Activated T-helper 2 cell treated with anti-CD3 and anti-CD28 coated beads, Interferon-gamma antibody, Interleukin-2, Interleukin-4, amounts not matched to agents 10 μg/mL and 5 μg/mL and 100 μg/mL, durations not matched to agents 14 hours and 24 hours and 36 hours (primary cell): ENCODE measurements around the gene RNASEH2B. TPM values are rescaled to one million over a fixed set of nuclear protein-coding genes. Genes with fewer than 3 reads are reported as not detected.
A peak's percentile ranks its signal among the peaks of the same experiment; 100 is the strongest.

Source experiments
- DNase-seq: peaks from one replicate; pipeline ENCODE4 v3.0.0; 2021; ENCODE audit warnings: low spot score
- H3K27ac Mint-ChIP-seq: one replicate; pipeline ENCODE4 v1.8.0; 2021; ENCODE audit warnings: mixed read lengths
- H3K27me3 Mint-ChIP-seq: one replicate; pipeline ENCODE4 v1.8.0; 2021; ENCODE audit warnings: low read depth, mixed read lengths
- H3K36me3 Mint-ChIP-seq: one replicate; pipeline ENCODE4 v1.8.0; 2021; ENCODE audit warnings: low read depth, mixed read lengths
- H3K4me1 Mint-ChIP-seq: one replicate; pipeline ENCODE4 v1.8.0; 2021; ENCODE audit warnings: low read depth, mixed read lengths
- H3K4me3 Mint-ChIP-seq: one replicate; pipeline ENCODE4 v1.8.0; 2021; ENCODE audit warnings: low read depth, mild to moderate bottlenecking, moderate library complexity, mixed read lengths
- H3K9me3 Mint-ChIP-seq: one replicate; pipeline ENCODE4 v1.8.0; 2021; ENCODE audit warnings: mixed read lengths
- intact Hi-C: fragments of 100-400 bp; cut with micrococcal nuclease; formaldehyde crosslinking; loops from one replicate; pipeline ENCODE4 v1.15.1; 2023
- total RNA-seq: library from RNA; stranded (reverse); gene quantifications from 2 replicates; pipeline ENCODE4 v1.2.3, GENCODE V29; 2022

Gene RNASEH2B
- total RNA-seq = 68.9 and 71.7 TPM in 2 replicates

GRCh38 chr13:50909605-50910484, at the start of gene RNASEH2B:
TSS of gene RNASEH2B (plus strand) at chr13:50909791. CDS start at chr13:50910077, 286 bp downstream.
- peak within 1 kb of the TSS; percentile 93 for H3K4me3 Mint-ChIP-seq

GRCh38 chr13:50864492-50864891, 45.1 kb upstream of the RNASEH2B start:
- intact Hi-C loops = no loop called here
- H3K4me1 Mint-ChIP-seq = no peaks in the 10 kb centered on the region
- peaks cover 47% of the 10 kb centered on the region for H3K27me3 Mint-ChIP-seq
- H3K27ac Mint-ChIP-seq = no peak overlapping the region
- DNase-seq = no peak
- H3K36me3 Mint-ChIP-seq = peaks cover 5% of the 10 kb centered on the region
- no peak overlapping the region for H3K4me3 Mint-ChIP-seq
- H3K9me3 Mint-ChIP-seq = peaks cover 12% of the 10 kb centered on the region

More at GRCh38 chr13:50909605-50910484, at the start of gene RNASEH2B:
- peaks cover 11% of the 10 kb centered on the region for H3K36me3 Mint-ChIP-seq
- no peaks in the 10 kb centered on the region for H3K27me3 Mint-ChIP-seq
- no peaks in the 10 kb centered on the region for H3K9me3 Mint-ChIP-seq
- intact Hi-C loops = loop anchor here (2.0 to 10.0 kb wide), 8 partner anchors 195 to 1115 kb away; partner anchors contain the start of genes KPNA3 and SPRYD7
- H3K27ac Mint-ChIP-seq = peak within 1 kb of the TSS; percentile 97
- H3K4me1 Mint-ChIP-seq = peaks cover 42% of the 10 kb centered on the region
- peak; percentile 74 for DNase-seq

- no peaks in the 10 kb centered on the region for H3K36me3 Mint-ChIP-seq
- intact Hi-C loops = no loop called here
- no peaks in the 10 kb centered on the region for H3K9me3 Mint-ChIP-seq
- peaks cover 48% of the 10 kb centered on the region for H3K27me3 Mint-ChIP-seq
- no peak overlapping the region for H3K27ac Mint-ChIP-seq
- H3K4me3 Mint-ChIP-seq = no peak overlapping the region
- DNase-seq = no peak
- H3K4me1 Mint-ChIP-seq = no peaks in the 10 kb centered on the region
Measured at GRCh38 chr13:50866817-50867636, 42.6 kb upstream of the RNASEH2B start.

- Mint-ChIP-seq H3K9me3 (no peaks in the 10 kb centered on the region), H3K27me3 (peaks cover 48% of the 10 kb centered on the region), H3K4me3 (no peak overlapping the region)
Measured at GRCh38 chr13:50867637-50867945, 42.0 kb upstream of the RNASEH2B start.

GRCh38 chr13:50871405-50871804, 38.2 kb upstream of the RNASEH2B start:
- H3K4me3 Mint-ChIP-seq = no peak overlapping the region

More at GRCh38 chr13:50867637-50867945, 42.0 kb upstream of the RNASEH2B start:
- intact Hi-C loops = no loop called here
- no peak for DNase-seq
- H3K27ac Mint-ChIP-seq = no peak overlapping the region
- no peaks in the 10 kb centered on the region for H3K36me3 Mint-ChIP-seq
- H3K4me1 Mint-ChIP-seq = no peaks in the 10 kb centered on the region

GRCh38 chr13:50873467-50873866, 36.1 kb upstream of the RNASEH2B start:
- no peak for DNase-seq
- intact Hi-C loops = no loop called here
- Mint-ChIP-seq H3K4me1 (peaks cover 3% of the 10 kb centered on the region), H3K27ac (no peak overlapping the region), H3K9me3 (no peaks in the 10 kb centered on the region), H3K27me3 (peaks cover 24% of the 10 kb centered on the region), H3K36me3 (no peaks in the 10 kb centered on the region), H3K4me3 (no peak overlapping the region)

More at GRCh38 chr13:50871405-50871804, 38.2 kb upstream of the RNASEH2B start:
- no peaks in the 10 kb centered on the region for H3K9me3 Mint-ChIP-seq
- H3K36me3 Mint-ChIP-seq = no peaks in the 10 kb centered on the region
- H3K27ac Mint-ChIP-seq = no peak overlapping the region
- no peak for DNase-seq
- intact Hi-C loops = no loop called here
- H3K4me1 Mint-ChIP-seq = peaks cover 3% of the 10 kb centered on the region
- H3K27me3 Mint-ChIP-seq = peaks cover 43% of the 10 kb centered on the region

GRCh38 chr13:50873991-50874390, 35.6 kb upstream of the RNASEH2B start:
- intact Hi-C loops = no loop called here

GRCh38 chr13:50882816-50883435, 26.7 kb upstream of the RNASEH2B start:
- DNase-seq = no peak
- Mint-ChIP-seq H3K4me3 (no peak overlapping the region), H3K27me3 (peaks cover 9% of the 10 kb centered on the region), H3K4me1 (peaks cover 5% of the 10 kb centered on the region), H3K36me3 (peaks cover 6% of the 10 kb centered on the region), H3K27ac (no peak overlapping the region), H3K9me3 (peaks cover 9% of the 10 kb centered on the region)
- intact Hi-C loops = no loop called here

More at GRCh38 chr13:50873991-50874390, 35.6 kb upstream of the RNASEH2B start:
- H3K27me3 Mint-ChIP-seq = peaks cover 19% of the 10 kb centered on the region
- DNase-seq = no peak
- no peak overlapping the region for H3K27ac Mint-ChIP-seq
- no peak overlapping the region for H3K4me3 Mint-ChIP-seq
- no peaks in the 10 kb centered on the region for H3K36me3 Mint-ChIP-seq
- H3K4me1 Mint-ChIP-seq = peaks cover 5% of the 10 kb centered on the region
- no peaks in the 10 kb centered on the region for H3K9me3 Mint-ChIP-seq

GRCh38 chr13:50883728-50884127, 25.9 kb upstream of the RNASEH2B start:
- Mint-ChIP-seq H3K36me3 (peaks cover 6% of the 10 kb centered on the region), H3K27me3 (peaks cover 11% of the 10 kb centered on the region)
- intact Hi-C loops = no loop called here

GRCh38 chr13:50884265-50884664, 25.3 kb upstream of the RNASEH2B start:
- H3K4me3 Mint-ChIP-seq = no peak overlapping the region
- H3K27me3 Mint-ChIP-seq = peaks cover 11% of the 10 kb centered on the region
- no peak for DNase-seq
- H3K36me3 Mint-ChIP-seq = peaks cover 6% of the 10 kb centered on the region
- H3K4me1 Mint-ChIP-seq = peaks cover 6% of the 10 kb centered on the region
- H3K27ac Mint-ChIP-seq = no peak overlapping the region
- peaks cover 16% of the 10 kb centered on the region for H3K9me3 Mint-ChIP-seq
- intact Hi-C loops = no loop called here

More at GRCh38 chr13:50883728-50884127, 25.9 kb upstream of the RNASEH2B start:
- H3K27ac Mint-ChIP-seq = no peak overlapping the region
- H3K4me1 Mint-ChIP-seq = peaks cover 5% of the 10 kb centered on the region
- H3K9me3 Mint-ChIP-seq = peaks cover 13% of the 10 kb centered on the region
- H3K4me3 Mint-ChIP-seq = no peak overlapping the region
- no peak for DNase-seq

- no peak overlapping the region for H3K4me3 Mint-ChIP-seq
- intact Hi-C loops = no loop called here
- H3K9me3 Mint-ChIP-seq = peaks cover 16% of the 10 kb centered on the region
- peaks cover 8% of the 10 kb centered on the region for H3K27me3 Mint-ChIP-seq
- no peak for DNase-seq
- H3K36me3 Mint-ChIP-seq = peaks cover 6% of the 10 kb centered on the region
- no peak overlapping the region for H3K27ac Mint-ChIP-seq
- H3K4me1 Mint-ChIP-seq = peaks cover 16% of the 10 kb centered on the region
Measured at GRCh38 chr13:50887151-50887550, 22.4 kb upstream of the RNASEH2B start.

- Mint-ChIP-seq H3K4me1 (peaks cover 26% of the 10 kb centered on the region), H3K9me3 (peaks cover 12% of the 10 kb centered on the region), H3K4me3 (no peak overlapping the region), H3K27ac (no peak overlapping the region), H3K27me3 (peaks cover 7% of the 10 kb centered on the region), H3K36me3 (peaks cover 6% of the 10 kb centered on the region)
- intact Hi-C loops = no loop called here
- DNase-seq = no peak
Measured at GRCh38 chr13:50888362-50888761, 21.2 kb upstream of the RNASEH2B start.
